Testis (tissue), 2 donors: ENCODE measurements around the gene OTOG.

Experiments used
- POLR2A ChIP-seq: fragments of 450-650 bp; IDR thresholded peaks from one replicate; pipeline ENCODE4 v1.6.1; 2017; ENCODE audit warnings: antibody characterized with exemption, mild to moderate bottlenecking, moderate library complexity
- TF ChIP-seq, protein P1 (sequence below), 3 experiments: fragments of 450-650 bp in 2 of 3; fragments of 200-600 bp in 1 of 3; sonication (generic) in 1 of 3; IDR thresholded peaks; one replicate each; pipeline ENCODE4 v1.5.1; 2016 to 2019; ENCODE audit warnings: antibody characterized with exemption in 3 of 3, mild to moderate bottlenecking in 2 of 3, moderate library complexity in 1 of 3

DNA sequence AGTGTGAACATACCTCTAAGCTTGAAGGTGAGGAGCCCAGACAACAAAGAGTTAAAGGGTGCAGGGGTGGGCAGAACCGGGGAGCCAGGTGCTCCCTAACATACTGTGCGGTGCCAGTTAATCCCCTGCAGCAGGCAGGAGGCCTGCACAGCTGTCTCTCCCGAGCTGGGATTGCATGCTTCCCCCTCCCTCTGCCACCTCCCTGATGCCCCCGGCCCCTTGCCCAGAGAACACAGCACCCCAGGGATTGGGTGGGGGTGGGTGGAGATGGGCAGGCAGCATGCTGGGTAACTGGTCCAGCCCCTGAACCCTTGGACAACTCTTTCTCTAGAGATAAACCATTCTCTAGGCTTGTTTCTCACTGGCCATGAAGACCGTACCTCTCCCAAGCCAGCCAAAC, 104.6 kb downstream of the OTOG start:
- TF ChIP-seq POLR2A, result no peak
- TF ChIP-seq, protein P1, sequence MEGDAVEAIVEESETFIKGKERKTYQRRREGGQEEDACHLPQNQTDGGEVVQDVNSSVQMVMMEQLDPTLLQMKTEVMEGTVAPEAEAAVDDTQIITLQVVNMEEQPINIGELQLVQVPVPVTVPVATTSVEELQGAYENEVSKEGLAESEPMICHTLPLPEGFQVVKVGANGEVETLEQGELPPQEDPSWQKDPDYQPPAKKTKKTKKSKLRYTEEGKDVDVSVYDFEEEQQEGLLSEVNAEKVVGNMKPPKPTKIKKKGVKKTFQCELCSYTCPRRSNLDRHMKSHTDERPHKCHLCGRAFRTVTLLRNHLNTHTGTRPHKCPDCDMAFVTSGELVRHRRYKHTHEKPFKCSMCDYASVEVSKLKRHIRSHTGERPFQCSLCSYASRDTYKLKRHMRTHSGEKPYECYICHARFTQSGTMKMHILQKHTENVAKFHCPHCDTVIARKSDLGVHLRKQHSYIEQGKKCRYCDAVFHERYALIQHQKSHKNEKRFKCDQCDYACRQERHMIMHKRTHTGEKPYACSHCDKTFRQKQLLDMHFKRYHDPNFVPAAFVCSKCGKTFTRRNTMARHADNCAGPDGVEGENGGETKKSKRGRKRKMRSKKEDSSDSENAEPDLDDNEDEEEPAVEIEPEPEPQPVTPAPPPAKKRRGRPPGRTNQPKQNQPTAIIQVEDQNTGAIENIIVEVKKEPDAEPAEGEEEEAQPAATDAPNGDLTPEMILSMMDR (IDR thresholded peaks at IDR 0.05), result no peak
